Activated CD4-positive, alpha-beta T cell treated with anti-CD3 and anti-CD28 coated beads for 1 hour (primary cell): ENCODE results near the gene ARHGAP31.
"Not testable (repeated sequence)": the region's sequence is repeated elsewhere in the genome, so short reads cannot be mapped to it uniquely, and the experiment has no call there.

Source experiments
- DNase-seq: peaks from one replicate; pipeline ENCODE4 v3.0.0-alpha.2; 2020

The ARHGAP31 gene

DNA sequence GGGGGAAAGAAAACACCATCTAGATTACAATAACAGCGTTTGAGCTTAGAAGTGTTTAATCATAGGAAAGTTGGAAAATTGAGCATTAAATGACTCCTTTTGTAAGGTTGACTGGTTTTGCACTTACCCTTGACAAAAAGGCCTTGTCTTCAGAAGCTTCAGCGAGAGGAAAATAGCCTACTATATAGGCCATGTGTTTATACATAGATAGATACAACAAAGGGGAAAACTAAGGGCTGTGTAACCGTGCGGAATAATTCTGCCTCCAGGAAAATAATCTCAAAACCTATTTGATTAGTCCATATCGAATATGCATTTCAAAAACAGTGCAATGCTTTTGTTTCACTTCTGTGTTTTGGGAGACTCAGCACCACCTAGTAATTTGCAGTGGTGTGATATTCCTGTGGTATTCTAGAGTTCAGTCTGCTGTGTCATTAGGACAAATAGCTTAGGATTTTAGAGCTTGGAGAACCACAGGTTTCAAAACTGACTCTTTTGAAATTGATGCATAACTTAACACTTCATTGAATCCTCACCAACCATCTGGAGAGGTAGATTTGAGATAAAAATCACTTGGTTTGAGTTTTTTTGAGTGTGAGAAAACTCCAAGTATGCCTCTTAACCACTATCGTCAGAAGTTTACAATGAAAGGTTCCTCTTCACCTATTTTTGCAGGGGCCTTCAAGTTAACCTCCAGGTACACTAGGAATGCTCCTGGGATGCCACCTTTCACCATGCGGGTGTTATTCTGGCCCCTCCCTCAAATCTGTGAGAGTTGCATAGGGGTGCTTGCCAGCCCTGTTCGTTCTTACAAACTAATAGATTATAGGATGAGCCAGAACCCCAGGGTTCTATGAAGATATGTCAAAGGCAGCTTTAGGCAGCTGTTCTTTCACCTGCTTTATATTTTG lies 1.9 kb downstream of the ARHGAP31 start:
- no peak for DNase-seq

DNA sequence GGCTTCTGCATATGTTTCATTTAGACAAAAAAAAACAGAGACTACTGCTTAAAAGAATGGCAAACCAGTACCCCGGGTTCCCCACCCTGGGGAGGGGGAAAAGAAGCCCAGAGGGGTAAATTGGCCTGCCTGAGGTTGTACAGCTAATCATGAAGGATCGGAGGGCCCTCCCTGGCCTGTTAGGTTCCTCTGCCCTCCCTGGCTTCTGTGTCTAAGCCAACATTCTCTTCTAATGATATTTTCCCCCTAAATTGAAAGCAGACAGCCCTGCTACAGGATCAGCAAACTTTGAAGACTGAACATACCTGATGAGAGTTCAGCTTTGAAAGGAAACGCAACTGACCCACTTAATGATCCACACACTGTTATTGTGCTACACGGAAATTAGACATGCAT lies 2.5 kb downstream of the ARHGAP31 start:
- no peak for DNase-seq

DNA sequence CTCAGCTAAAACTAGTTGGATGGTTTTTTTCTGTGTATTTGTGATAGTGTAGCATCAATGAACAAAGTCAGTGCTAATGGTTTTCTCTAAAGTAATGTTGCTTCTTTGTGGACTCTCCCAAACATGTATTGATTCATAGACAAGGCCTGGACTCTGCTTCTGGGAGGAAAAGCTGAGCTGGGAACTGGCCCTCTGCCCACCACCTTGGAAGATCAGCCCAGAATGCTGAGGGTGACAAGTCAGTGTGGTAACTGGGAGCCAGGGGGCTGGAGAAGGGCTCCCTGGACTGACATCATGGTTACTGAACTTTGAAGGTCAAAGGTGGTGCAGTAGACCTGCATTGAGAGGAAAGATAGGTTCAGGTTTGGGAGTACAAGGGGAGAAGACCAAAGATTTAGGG lies 3.0 kb downstream of the ARHGAP31 start:
- DNase-seq, result no peak

DNA sequence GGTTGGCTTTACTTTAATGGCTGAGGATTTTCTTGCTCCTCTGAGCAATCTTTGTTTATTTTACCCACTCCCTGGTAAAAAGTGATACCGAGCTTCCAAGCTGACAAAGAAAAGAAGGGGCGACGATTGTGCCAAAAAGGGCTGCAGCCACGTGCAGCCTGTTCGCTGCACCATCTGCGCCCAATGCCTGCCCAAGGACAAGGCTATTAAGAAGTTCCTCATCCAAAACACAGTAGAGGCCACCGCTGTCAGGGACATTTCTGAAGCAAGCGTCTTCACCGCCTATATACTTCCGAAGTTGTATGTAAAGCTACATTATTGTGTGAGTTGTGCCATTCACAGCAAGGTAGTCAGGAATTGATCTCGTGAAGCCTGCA lies 4.4 kb downstream of the ARHGAP31 start:
- DNase-seq, result no peak

DNA sequence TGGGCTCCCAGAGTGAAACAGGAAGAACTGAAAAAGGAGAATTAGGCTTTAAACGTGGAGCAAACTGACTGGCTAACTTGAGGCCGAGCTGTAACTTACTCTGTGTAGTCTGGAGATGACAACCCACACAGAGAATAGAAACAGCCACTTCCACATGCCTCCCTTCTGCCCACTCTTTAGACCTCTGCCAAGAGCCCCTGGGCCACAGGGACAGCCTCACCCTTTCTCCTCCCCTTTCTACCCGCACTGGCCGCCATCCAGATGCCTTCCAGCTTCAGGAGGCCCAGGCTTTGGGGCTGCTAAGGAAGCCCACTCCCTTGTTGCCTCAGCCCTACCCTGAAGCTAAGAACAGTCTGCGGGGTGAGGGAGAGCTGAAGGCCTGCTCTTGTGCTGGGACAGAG lies 6.8 kb downstream of the ARHGAP31 start:
- no peak for DNase-seq

DNA sequence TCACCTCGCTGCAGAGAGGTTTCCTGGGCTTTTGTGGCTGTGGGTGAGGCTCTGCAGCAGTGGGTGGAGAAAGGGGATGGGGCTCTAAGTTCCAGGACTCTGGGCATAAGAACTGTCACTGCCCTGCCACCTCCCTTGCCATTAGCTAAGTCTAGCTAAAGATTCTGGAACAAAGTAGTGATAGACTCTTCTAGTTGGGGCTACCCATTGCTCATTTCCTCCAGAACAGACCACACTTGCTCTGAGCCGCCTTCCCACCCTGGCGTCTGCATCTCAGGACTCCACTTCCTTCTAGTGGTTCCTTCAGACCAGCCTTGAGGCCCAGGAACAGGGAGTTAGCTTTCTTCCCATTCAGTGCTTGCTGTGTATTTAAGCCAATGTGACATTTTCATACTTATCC lies 7.5 kb downstream of the ARHGAP31 start:
- DNase-seq, result no peak

DNA sequence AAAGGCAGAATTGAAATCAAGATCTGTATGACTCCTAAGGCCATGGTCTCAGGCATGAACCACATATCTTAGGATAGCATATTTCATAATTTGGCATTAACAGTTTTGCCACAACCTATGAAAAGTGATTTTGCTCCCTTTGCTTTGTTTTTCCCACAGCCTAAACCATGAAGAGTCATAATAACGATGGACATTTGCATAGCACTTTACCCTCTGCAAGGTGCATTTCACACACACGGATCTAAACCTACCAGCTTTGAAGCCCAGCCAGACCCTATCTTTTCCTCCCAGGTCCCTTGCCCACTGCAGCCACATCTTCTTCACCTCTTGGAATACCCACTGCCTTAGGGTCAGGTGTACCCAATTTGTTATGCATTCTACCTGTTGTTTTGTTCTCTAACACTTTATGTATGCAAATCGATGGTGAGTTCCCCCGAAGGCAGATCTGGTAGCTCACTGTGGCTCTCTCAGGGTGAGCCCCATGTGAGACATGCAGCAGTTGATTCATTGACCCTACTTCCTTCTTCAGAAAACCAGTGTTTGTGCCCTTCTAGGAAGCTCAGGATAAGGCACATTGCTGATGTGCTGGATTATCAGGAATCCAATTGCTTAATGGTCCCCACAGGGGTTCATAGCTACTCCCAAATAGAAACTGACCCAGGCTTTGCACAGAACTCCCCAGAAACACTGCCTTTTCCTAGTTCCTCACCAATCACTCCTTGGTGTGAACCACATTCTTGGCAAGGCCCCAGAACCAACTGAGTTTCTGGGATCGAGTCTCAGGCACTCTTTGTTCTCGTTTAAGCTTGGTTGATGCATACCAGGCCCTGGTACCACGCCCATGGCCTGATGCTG lies 8.7 kb downstream of the ARHGAP31 start:
- DNase-seq, result no peak

DNA sequence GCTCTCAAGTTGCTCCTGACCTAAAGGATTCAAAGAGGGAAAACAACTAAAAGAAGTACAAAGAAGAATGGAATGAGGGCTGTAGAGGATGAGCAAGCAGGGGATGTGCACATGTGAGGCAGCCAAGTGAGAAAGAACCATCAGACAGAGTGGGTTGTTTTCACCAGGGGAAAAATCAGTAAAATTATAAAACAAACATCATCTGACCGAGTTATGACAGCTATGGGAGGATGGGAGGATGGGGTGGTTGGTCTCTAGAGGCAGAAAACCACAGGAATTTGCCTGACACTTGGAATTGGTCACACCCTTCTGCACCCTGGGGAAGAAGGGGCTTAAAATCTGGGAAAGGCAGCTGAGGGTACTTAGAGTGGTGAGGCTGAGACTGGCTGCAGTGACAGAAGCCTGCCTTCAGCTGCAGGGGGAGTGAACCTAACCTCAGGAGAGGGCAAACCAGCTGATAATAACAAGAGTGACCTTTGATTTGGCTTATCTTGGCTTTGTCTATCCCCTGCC lies 10.1 kb downstream of the ARHGAP31 start:
- no peak for DNase-seq

DNA sequence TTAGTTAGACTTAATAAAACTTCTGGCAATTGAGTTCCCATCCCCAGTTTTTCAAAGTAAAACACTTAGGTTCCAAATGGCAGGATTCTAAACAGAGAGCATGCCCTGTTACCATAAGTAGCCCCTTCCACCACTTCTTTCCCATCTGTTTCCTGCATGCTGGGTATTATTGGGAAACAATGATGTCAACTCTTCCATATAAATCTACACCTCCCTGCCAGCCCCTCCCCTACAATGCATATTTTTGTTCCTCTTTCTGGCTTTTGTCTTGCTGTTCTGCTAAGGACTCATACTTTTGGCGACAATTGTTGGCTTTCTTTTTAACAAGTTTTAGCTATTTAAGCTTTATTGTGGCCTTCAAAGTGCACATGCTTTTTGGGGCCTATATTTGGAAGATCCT lies 11.1 kb downstream of the ARHGAP31 start:
- DNase-seq, result no peak

DNA sequence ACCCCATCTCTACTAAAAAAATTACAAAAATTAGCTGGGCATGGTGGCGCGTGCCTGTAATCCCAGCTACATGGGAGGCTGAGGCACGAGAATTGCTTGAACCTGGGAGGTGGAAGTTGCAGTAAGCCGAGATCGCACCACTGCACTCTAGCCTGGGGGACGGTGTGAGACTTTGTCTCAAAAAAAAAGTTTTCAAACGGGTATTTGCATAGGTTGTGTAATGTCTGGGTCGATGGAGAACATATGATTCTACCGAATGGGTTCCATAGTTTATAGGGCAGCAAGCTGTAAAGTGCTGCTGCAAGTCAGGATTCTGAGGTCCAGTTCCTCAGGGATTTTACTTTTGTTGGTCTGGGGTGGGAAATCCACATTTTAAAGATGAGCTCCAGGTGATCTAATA lies 12.2 kb downstream of the ARHGAP31 start:
- DNase-seq, result not testable (repeated sequence)

DNA sequence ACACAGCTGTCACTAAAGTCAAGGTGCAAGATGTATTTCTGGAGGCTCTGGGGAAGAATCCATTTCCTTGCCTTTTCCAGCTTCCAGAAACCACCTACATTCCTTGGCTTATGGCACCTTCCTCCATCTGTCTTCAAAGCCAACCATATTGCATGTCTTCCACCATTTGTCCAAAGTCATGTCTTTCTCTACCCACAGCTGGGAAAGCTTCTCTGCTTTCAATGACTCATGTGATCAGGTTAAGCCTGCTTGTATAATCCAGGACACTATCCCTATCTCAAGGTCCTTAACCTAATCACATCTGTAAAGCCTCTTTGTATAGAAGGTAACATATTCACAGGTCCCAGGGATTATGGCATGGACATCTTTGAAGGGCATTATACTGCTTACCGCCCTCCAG lies 14.2 kb downstream of the ARHGAP31 start:
- no peak for DNase-seq

DNA sequence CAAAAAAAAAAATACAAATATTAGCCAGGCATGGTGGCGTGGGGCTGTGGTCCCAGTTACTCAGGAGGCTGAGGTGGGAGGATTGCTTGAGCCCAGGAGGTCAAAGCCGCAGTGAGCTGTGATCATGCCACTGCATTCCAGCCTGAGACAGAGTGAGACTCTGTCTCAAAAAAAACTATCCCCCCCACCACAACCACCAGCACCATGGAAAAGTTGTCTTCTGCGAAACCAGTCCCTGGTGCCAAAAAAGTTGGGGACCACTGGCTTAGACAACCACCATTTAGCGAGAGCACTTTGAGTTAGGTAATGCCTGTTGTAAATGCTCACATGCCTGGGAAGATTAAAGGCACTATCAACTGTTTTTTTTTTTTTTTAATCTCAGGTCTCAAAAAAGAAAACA lies 15.4 kb downstream of the ARHGAP31 start:
- DNase-seq, result no peak

DNA sequence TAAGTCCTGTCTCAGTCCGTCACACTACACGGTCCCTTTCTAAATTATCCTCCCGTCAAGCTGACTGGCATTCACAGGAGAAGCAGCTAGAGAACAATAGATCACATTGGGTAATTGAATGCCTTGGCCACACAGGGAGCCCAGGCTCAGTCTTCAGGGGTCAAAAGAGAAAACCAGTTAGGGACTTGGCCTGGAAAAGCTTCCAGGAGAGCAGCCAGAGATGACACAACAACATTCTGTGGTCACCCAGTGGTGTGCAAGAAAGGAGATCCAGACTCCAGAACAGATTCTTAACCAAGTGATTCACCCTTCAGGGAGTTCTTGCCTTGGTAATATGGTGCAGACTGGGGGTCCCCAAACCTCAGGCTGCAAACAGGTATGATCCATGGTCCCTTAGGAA lies 15.9 kb downstream of the ARHGAP31 start:
- DNase-seq, result no peak

DNA sequence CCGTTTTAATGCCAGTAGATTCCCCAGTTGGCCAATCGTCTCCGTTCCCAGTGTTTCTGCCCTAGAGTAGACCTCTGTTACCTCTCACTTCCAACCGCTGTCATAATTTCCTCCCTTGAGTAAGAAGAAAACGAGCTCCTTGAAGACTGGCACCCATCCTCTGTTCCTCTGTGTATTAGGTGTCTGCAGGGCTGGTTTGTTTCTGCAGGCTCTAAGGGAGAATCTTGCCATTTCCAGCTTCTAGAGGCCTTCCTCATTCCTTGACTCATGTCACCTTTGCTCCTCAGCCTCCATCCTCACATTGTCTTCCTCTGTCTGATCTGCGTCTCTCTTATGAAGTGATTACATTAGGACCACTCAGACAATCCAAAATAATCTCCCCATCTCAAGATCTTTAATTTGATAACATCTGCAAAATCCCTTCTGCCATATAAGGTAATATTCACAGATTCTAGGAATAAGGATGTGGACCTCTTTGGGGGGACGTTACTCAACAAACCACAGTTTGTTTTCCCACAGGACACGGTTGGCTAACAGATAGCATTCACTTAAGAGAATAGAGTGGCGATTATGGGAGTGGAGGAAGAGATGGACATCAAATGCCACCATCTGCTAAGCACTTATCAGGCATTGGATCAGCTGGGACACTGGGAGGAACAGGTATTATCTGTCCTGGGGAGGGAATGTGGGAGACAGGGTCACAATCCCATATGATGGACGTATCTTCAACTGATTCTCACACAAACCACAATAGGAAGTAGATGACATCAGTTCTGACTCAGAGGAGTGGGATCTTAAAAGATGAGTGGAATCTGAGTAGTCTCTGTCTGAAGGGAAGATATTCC lies 17.1 kb downstream of the ARHGAP31 start:
- no peak for DNase-seq

DNA sequence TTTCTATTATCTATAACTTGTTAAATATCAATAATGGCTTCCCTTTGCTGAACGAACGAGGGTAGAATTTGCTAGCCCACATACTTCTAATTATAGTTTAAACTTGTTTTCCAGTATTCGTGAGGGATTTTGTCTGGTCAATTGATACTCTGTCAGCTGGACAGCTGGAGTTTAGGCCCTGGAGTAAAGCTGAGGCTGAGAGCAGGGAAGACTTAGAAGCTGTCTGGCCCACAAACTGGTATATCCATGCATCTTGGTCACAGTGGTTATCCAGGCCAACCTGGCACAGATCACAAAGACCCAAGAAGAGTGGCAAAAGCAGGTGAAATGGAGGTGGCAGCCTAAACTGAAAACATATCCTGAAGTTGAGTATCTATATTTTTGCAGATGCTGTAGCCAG lies 19.3 kb downstream of the ARHGAP31 start:
- DNase-seq, result no peak

DNA sequence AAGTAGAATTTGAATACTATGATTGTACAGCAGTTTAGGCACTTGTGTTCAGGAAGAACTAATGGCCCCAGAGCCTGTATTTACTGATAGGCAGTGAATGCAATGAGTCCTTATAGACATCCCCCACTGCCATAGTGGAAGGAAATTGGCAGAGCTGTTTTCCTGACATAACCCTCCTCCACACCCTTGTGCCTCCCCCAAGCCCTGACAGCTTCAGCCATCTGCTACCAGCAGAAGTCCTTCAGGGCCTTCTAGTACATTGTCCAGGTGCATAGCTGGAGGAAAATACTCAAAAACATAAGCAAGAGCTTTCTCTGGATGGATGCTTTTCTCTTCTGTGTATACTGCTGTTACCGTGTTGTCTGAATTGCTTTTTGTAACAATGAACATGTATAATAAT lies 20.6 kb downstream of the ARHGAP31 start:
- no peak for DNase-seq

DNA sequence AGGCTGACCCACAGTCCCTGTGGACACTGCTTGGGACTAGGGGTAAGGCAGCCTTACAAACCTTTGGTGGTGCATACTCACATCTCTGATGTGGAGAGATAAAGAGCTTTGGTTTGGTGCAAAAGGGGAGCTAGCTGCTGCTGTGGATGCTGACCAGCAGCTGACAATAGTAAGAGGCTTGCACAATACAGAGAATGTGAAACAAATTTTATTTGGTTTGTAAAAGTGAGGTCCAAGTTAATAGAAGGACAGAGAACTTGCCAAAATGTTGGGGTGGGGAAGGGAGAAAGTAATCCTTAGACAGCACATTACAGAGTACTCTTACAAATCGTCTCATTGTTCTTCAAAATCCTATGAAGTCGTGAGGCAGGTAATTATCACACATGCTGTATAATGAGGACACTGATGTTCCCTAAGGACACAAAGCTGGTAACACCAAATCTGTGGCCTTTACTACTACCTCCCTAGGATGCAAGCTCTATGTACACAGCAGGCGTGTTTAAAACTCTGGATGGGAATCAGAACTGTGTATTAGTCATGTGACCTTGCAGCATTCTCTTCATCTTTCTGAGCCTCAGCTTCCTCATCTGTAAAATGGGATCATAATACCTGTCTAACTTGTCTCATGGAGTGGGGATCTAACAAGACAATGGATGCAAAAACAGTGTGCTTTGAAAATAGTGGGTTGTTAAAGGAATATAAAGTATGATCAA lies 21.6 kb downstream of the ARHGAP31 start:
- DNase-seq, result no peak

DNA sequence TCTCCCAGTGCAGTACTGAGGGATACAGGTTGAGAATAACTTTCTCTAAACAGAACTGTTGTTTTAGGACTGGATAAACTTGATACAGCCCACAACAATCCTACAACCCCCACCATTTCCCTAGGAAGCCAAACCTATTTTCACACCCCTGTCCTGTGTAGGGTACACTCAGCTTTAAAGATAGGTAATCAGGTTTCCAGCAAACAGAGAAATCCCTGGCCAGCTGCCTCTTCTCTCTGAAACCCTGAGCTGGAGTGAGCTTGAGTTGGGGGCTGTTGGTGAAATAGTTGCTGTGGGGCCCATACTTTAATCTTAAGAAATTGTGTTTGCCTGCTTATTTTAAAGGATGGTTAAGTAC lies 22.1 kb downstream of the ARHGAP31 start:
- DNase-seq, result no peak

DNA sequence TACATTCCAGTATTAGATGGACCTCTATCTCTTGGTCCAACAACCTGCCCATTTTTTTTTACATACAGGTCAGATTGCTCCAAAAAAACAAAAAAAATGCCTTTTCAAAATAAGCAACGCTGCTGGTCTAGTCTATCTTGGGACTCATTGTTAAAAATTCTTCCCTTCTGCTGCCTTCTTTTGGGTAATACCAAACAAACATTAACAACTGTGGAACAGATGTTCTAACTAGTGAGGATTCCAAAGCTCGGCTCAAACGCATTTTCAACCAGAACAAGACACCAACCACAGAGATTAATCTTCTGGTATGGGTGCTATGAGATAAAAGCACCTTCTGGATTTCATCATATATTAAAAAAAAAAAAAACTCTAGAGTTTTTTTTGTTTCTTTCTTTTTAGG lies 24.7 kb downstream of the ARHGAP31 start:
- DNase-seq, result no peak

DNA sequence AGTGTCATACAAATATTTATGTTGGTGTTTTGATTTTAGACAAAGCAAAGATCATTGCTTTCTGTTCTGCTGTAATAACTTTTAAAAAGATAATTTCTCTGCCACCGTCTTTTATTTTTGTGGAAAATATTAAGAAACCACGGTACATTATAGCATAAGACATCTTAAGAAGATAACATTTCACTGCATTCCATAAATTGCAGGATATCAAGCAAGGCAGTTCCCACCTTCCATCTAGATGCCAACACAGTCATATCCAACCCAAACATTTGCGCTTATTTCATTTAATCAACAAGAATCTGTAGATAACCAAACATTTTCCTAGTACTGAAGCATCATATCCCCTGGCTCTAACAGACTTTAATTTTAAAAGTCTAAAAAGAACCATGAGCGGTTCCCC lies 25.1 kb downstream of the ARHGAP31 start:
- no peak for DNase-seq

DNA sequence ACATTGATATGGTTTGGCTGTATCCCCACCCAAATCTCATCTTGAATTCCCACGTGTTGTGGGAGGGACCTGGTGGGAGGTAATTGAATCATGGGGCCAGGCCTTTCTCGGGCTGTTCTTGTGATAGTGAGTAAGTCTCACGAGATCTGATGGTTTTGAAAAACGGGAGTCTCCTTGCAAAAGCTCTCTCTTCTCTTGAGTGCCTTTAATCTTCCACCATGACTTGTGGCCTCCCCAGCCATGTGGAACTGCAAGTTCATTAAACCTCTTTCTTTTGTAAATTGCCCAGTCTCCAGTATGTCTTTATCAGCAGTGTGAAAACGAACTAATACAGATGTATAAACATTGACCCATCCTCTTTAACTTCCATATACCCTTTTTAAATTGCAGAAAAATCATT lies 26.6 kb downstream of the ARHGAP31 start:
- not testable (repeated sequence) for DNase-seq
